A673 (cell line): ENCODE measurements around the gene OFD1. TPM values are rescaled to one million over a fixed set of nuclear protein-coding genes. Genes with fewer than 3 reads are reported as not detected.

Experiments used
- BruUV-seq: library from RNA; stranded (reverse); fragments of 400-500 nt; replicated peaks from 2 replicates; lab custom pipeline; 2021; lab: Mats Ljungman, UMichigan
- CTCF ChIA-PET: fragments of 300-600 bp; sonication (Branson Sonifier 250); formaldehyde crosslinking; loops from one replicate; lab custom pipeline; 2022; ENCODE audit warnings: antibody characterized with exemption; lab: Charles Lee
- POLR2A ChIA-PET: fragments of 300-600 bp; sonication (Branson Sonifier 250); formaldehyde crosslinking; loops from one replicate; lab custom pipeline; 2022; ENCODE audit warnings: antibody characterized with exemption; ENCODE audit not compliant: low non-redundant PET; lab: Charles Lee
- DNase-seq: peaks from one replicate; pipeline ENCODE4 v3.0.0-alpha.2; 2015; ENCODE audit warnings: low spot score
- H3K27ac ChIP-seq: fragments of 200-600 bp; sonication (generic); 2 replicates; pipeline ENCODE4 v1.5.1; 2016; ENCODE audit warnings: mixed run types, low read depth, mild to moderate bottlenecking, mixed read lengths, antibody characterized with exemption, low read length; ENCODE audit not compliant: poor library complexity, severe bottlenecking
- H3K27me3 ChIP-seq: fragments of 200-600 bp; sonication (generic); replicated peaks from 2 replicates; pipeline ENCODE4 v1.6.1; 2017; ENCODE audit warnings: mixed run types, low read depth, mild to moderate bottlenecking, mixed read lengths, antibody characterized with exemption, low read length; ENCODE audit not compliant: insufficient read depth, poor library complexity
- H3K36me3 ChIP-seq: fragments of 200-600 bp; sonication (generic); 2 replicates; pipeline ENCODE4 v1.6.1; 2016; ENCODE audit warnings: mixed run types, mild to moderate bottlenecking, mixed read lengths, antibody characterized with exemption, low read length; ENCODE audit not compliant: insufficient read depth, poor library complexity, severe bottlenecking
- H3K4me1 ChIP-seq: fragments of 200-600 bp; sonication (generic); 2 replicates; pipeline ENCODE4 v1.6.1; 2017; ENCODE audit warnings: mixed run types, mild to moderate bottlenecking, mixed read lengths, antibody characterized with exemption, low read length; ENCODE audit not compliant: insufficient read depth, poor library complexity, severe bottlenecking
- H3K4me3 ChIP-seq: fragments of 200-600 bp; sonication (generic); 2 replicates; pipeline ENCODE4 v1.5.1; 2016; ENCODE audit warnings: low read depth, mixed run types, mild to moderate bottlenecking, mixed read lengths, low read length; ENCODE audit not compliant: poor library complexity, severe bottlenecking
- H3K9me3 ChIP-seq: fragments of 200-600 bp; sonication (generic); 2 replicates; pipeline ENCODE4 v1.6.1; 2016; ENCODE audit warnings: mixed run types, low read depth, mild to moderate bottlenecking, mixed read lengths, antibody characterized with exemption, low read length; ENCODE audit not compliant: poor library complexity, severe bottlenecking
- CTCF ChIP-seq: fragments of 300-800, 200-600 bp; sonication (generic); conservative IDR thresholded peaks from 2 replicates; pipeline ENCODE4 v1.5.1; 2017; ENCODE audit warnings: low read depth, mild to moderate bottlenecking, antibody characterized with exemption, low read length, moderate library complexity, mixed read lengths
- EZH2 ChIP-seq: fragments of 200-600 bp; sonication (generic); IDR thresholded peaks from 2 replicates; pipeline ENCODE4 v1.6.1; 2017; ENCODE audit warnings: borderline replicate concordance, low read depth, mild to moderate bottlenecking, mixed read lengths, antibody characterized with exemption, low read length; ENCODE audit not compliant: poor library complexity, severe bottlenecking
- intact Hi-C: fragments of 100-400 bp; cut with micrococcal nuclease; formaldehyde crosslinking; loops from one replicate; pipeline ENCODE4 v1.10.0; 2022; ENCODE audit not compliant: unreplicated experiment
- total RNA-seq: library from RNA; stranded (reverse); gene quantifications from 2 replicates; pipeline ENCODE4 v1.2.3, GENCODE V29; 2021

OFD1 gene
- total RNA-seq, 1 experiment from 2014 or later = 28.6 TPM

GRCh38 chrX:13798184-13798583 is 63.6 kb downstream of the OFD1 start:
- Histone ChIP-seq H3K27ac (no peak overlapping the region), H3K9me3 (no peaks in the 10 kb centered on the region), H3K27me3 (no peaks in the 10 kb centered on the region), H3K4me1 (no peaks in the 10 kb centered on the region), H3K4me3 (no peak overlapping the region), H3K36me3 (no peaks in the 10 kb centered on the region)
- intact Hi-C loops = no loop called here
- ChIA-PET POLR2A (no interaction called here), CTCF (no interaction called here)
- no peak for DNase-seq
- BruUV-seq = no TSS peak
- TF ChIP-seq EZH2 (no peak), CTCF (no peak)

GRCh38 chrX:13803116-13803515 is 68.6 kb downstream of the OFD1 start:
- BruUV-seq = no TSS peak
- Histone ChIP-seq H3K27me3 (peaks cover 5% of the 10 kb centered on the region), H3K4me3 (no peak overlapping the region), H3K4me1 (no peaks in the 10 kb centered on the region), H3K9me3 (no peaks in the 10 kb centered on the region), H3K36me3 (no peaks in the 10 kb centered on the region), H3K27ac (no peak overlapping the region)
- ChIA-PET POLR2A (no interaction called here), CTCF (no interaction called here)
- TF ChIP-seq CTCF (no peak), EZH2 (no peak)
- intact Hi-C loops = no loop called here
- no peak for DNase-seq

- BruUV-seq = no TSS peak
- no peaks in the 10 kb centered on the region for H3K36me3 ChIP-seq
- no peaks in the 10 kb centered on the region for H3K9me3 ChIP-seq
- DNase-seq = no peak
- ChIA-PET POLR2A (no interaction called here), CTCF (no interaction called here)
- peaks cover 5% of the 10 kb centered on the region for H3K27me3 ChIP-seq
- no peak for TF ChIP-seq EZH2
- TF ChIP-seq CTCF = 0 out of 2 replicates have a peak, but pooled peaks have one; percentile 10
- intact Hi-C loops = no loop called here
- H3K4me3 ChIP-seq = no peak overlapping the region
- H3K27ac ChIP-seq = no peak overlapping the region
- no peaks in the 10 kb centered on the region for H3K4me1 ChIP-seq
Measured at GRCh38 chrX:13805241-13805640, 70.7 kb downstream of the OFD1 start.
